ENCODE results near the gene GON4L.
A peak's percentile ranks its signal among the peaks of the same experiment; 100 is the strongest.
"Not testable (repeated sequence)": the region's sequence is repeated elsewhere in the genome, so short reads cannot be mapped to it uniquely, and the experiment has no call there.

The GON4L gene

DNA sequence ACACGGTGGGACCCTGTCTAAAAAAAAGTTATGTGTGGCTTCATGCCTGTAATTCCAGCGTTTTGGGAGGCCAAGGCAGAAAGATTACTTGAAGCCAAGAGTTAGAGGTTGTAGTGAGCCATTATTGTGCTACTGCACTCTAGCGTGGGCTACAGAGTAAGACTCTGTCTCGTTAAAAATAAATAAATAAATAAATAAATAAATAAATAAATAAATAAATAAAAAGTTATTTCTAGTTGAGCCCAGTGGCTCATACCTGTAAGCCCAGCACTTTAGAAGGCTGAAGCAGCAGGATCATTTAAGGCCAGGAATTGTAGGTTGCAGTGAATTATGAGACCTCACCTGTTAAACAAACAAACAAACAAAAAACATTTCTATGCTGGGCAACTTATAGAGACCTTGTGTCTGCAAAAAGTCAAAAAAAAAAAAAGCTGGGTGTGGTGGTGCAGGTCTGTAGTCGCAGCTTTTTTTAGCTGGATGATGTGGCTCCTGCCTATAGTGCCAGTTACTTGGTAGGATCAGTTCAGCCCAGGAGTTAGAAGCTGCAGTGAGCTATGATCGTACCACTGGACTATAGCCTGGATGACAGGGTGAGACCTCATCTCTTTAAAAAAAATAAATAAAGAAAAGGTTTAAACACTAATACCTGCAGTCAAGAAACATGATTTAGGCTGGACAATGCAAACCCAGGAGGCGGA lies 25.6 kb downstream of the GON4L start:
- no peak for DNase-seq (ENCODE audit: low read depth, low spot score)

DNA sequence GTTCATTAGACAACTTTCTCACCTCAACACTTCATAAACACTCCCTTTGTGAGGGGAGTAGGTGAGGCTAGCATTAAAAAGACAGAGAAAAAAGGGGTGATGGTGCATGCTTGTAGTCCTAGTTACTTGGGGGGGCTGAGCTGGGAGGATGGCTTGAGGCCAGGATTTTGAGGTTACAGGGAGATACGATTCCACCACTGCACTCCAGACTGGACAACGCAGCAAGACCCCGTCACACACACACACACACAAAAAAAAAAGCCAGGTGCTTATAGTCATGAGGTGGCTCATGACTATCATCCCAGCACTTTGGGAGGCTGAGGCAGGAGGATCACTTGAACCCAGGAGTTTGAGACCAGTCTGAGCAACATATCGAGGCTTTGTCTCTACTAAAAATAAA lies 29.6 kb downstream of the GON4L start:
- no peak for DNase-seq (ENCODE audit: low read depth, low spot score)

DNA sequence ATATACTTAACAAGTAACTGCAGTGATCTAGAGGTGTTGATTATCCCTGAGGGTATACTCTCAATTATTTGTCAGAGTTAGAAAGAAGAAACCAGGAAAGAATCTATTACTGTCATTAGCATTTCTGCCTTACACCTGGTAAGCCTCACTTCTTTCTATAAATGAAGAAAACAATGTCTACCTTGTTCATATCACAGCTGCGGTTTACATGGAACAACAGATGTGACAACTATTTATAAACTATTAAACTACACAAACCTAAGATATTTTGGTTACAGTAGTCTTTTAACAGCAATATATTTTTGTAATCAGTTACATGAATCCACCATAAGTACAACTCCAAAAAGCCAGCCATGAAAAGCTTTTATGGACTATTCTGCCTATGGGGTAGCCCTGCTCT lies 40.7 kb downstream of the GON4L start:
- no peak for DNase-seq (ENCODE audit: low read depth, low spot score)

DNA sequence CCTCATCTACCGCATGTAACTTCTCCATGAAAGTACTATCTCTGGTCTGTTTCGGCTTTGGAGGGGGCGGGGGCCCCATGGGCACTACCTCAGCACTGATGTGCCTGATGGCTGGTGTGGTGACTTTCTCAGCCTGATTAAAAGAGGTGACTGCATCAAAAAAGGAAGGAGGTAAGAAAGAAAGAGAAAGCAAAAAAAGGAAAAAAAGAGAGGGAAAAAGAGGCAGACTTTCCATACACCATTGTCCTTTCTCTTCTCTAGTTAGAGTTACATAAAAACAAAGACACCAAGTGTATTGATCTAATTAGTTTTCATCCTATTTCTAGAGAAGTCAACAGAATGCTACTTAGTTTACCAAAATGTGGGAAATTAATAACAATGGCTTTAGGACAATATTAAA lies 43.3 kb downstream of the GON4L start:
- DNase-seq (ENCODE audit: low read depth, low spot score), result no peak

DNA sequence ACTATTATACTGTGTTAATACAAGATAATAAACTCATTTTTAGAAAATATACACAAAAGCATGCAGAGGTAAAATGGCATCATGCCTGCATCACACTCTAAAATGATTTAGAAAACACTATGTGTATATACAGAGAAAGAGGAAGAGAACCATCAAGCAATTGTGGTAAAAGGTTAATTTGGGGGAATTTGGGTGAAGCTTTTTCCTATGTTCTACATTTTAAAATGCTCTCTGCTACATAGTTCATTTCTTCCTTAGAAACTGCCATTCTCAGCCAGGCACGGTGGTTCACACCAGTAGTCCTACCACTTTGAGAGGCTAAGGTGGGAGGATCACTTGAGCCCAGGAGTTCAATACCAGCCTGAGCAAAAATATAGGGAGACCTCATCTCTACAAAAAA lies 44.1 kb downstream of the GON4L start:
- DNase-seq (ENCODE audit: low read depth, low spot score), result no peak

DNA sequence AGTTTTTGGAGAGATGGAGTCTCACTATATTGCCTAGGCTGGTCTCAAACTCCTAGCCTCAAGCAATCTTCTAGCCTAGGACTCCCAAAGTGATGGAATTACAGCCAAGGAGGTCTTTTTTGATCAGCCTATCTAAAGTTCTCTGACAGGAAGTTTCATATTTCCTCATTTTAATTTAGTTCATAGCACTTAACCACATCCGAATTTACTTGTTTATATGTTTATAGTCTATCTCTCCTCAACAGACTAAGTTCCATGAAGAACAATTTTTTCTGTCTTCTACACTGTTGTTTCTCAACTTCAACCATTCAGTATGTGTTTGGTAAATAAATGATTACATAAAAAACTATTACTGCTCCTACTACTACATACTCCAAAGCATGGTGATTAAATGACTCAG lies 47.9 kb downstream of the GON4L start:
- no peak for DNase-seq (ENCODE audit: low read depth, low spot score)

DNA sequence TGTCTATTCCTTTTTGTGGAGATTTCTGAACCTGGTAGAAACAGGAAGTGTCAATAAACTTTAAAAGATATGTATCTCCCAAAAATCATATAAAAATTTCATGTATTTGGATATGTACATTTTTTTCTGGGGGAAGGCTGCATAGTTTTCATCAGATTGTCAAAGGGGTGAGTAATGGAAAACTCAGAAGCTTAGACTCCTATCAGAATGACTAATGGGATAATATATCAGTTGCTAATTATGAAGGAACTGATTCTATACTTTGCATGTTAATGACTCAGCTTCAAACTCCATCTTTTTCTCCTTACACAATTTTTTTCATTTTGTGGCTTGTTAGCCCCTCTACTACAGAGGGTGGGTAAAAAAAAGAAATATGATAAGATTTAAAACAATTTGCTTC lies 55.9 kb downstream of the GON4L start:
- no peak for DNase-seq (ENCODE audit: low read depth, low spot score)

DNA sequence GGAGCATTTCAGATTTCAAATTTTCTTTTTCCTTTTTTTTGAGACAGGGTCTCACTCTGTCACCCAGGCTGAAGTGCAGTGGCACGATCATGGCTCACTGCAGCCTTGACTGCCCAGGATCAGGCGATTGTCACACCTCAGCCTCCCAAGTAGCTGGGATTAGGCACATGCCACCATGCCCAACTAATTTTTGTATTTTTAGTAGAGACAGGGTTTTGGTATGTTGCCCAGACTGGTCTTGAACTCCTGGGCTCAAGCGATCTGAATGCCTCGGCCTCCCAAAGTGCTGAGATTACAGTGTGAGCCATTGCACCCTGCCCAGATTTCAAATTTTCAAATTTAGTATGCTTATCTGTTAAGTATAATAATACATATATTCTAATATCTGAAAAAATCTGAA lies 61.4 kb downstream of the GON4L start:
- not testable (repeated sequence) for DNase-seq (ENCODE audit: low read depth, low spot score)

DNA sequence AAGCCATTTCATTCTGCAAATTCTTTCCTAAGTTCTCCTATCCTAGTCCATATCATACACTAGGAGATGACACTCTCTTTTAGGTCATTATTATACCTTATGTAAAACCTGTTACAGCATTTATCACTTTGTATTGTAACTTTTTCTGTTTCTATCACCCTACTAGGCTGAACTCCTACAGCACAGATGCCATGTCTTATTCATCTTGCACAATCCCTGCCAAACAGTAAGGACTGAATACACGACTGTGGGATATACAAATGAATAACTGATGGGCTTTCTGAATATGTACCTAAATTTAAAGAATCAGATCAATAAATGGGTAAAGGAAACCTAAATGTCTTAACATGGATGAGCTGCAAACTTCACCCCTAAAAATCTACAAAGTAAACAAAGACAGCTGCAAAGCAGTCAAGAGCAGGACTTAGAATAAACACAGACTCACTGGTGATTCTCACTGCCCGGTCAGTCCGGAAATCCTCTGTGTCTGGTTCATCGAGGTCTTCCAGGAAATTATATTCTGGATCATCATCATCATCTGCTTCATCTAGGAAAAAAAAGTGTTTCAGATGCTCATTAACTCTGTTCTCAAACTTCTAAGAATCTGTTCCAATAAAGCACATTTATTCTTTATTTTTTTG lies 62.3 kb downstream of the GON4L start:
- no peak for DNase-seq (ENCODE audit: low read depth, low spot score)

DNA sequence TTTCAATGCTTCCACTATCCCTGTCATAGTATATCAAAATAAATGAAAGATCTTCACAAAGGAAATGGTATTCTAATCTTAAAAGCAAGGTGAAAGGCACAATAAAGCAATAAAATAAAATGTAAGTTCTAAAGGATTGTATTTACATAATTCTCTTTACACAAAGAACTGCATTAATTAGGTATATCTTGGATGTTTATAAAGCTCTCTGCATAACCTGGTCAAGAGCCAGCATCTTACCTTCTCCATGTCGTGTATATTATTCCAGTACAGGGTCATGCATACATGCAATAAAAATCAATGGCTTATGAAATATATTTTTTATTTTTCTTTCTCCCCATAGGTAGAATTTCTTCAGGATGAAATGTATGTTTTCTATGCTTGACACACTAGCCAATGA lies 63.8 kb downstream of the GON4L start:
- no peak for DNase-seq (ENCODE audit: low read depth, low spot score)

DNA sequence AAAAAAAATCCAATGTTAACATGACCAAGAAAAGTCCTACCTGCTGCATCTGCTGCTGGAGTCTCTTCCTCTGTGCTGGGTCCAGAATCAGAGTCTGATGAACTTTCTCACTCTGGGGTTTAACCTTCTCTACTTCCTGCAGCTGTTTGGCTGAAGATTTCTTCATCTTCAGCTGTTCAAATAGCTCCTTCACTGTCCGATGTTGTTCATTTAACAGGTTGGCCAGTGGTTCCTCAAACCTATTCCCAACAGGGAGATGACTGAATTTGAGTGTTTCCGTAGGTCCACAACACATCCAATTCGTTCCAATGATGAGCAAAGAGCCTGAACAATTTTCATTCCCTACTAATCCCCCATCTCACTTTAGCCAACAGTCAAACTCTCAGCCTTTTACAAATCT lies 79.4 kb downstream of the GON4L start:
- no peak for DNase-seq (ENCODE audit: low read depth, low spot score)

DNA sequence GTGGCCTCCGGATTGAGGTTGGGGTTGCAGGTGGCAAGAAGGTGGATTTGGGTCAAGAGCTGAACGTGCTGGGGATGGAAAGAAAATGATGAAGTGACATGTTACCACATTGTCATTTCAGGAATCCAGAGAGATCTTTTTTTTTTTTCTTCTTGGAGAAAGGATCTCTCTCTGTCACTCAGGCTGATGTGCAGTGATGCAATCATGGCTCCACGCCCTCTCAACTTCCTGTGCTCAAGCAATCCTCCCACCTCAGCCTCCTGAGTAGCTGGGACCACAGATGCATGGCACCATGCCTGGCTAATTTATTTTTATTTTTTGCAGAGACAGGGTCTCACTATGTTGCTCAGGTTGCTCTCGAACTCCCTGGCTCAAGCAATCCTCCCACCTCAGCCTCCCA lies 80.6 kb downstream of the GON4L start:
- no peak for DNase-seq (ENCODE audit: low read depth, low spot score)

DNA sequence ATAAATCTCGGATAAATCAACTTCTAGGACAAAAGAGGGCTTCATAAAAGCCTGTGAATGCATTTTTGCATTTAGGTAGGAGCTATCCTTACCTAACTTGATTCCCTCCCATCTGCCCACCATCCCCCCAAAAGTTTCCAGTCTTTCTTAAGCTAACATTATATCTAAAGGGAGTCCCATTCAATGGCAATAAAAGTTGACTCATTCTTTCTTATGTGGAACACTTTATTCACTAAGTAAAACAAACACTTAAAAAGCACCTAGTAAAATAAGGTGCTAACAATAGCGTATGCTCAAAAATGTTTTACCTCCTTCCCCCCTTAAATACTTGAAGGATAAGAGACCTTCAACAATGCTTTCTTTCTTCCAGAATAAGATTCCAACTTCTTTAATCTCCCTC lies 83.8 kb downstream of the GON4L start:
- no peak for DNase-seq (ENCODE audit: low read depth, low spot score)

DNA sequence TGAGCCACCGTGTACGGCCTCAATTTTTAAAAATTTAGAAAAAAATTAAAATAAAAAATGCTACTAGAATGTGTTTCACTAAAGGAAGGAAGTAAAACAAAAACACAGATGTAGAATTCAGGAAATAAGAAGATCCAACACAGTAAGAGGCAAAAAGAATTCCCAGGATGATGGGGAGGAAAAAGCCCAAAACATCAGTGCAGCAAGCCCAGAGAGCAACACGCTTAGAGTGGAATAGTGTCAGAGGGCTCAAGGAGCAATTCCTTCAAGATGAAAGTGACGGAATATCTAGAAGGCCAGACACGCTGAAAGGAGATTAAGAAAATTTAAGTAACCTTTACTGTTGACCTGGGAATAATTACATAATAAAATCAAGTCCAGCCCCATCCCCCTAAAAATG lies 87.8 kb downstream of the GON4L start:
- no peak for DNase-seq (ENCODE audit: low read depth, low spot score)

DNA sequence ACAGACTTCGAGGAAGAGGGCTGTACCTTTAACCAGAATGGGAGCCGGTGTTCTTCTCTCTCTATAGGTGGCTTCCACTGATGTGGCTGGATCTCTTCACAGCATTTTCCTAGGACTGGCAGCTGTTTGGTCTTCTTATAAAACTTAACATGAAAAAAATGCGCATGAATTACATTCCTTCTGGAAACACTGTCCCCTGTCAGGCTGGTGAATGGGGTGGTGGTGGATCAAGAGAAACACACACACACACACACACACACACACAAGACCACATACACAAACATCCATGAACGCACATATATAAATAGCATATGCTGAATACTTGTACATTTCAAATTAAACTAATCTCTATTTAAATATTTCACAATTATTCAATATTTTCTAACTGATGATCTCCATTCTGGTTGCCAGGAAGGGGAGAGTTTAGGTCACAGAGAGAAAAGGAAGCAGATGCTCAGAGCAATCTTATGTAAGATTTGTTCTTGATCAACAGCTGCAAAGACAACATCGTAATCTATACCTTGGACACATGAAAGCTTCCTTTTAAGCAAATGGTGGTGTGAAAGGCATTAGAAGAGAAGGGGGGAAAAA lies 89.5 kb downstream of the GON4L start:
- DNase-seq (ENCODE audit: low read depth, low spot score), result not testable (repeated sequence)

DNA sequence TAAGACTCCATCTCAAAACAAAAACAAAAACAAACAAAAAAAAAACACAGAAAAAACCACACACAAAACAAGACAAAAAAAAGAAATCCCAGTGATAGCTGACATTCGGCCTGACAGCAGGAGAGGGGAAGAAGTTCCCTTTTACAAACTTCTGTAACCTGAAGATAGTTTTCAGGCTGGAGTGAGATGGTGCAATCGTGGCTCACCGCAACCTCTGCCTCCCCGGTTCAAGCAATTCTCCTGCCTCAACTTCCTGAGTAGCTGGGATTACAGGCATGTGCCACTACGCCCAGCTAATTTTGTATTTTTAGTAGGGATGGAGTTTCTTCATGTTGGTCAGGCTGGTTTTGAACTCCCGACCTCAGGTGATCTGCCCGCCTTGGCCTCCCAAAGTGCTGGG lies 93.0 kb downstream of the GON4L start:
- DNase-seq (ENCODE audit: low read depth, low spot score), result not testable (repeated sequence)

DNA sequence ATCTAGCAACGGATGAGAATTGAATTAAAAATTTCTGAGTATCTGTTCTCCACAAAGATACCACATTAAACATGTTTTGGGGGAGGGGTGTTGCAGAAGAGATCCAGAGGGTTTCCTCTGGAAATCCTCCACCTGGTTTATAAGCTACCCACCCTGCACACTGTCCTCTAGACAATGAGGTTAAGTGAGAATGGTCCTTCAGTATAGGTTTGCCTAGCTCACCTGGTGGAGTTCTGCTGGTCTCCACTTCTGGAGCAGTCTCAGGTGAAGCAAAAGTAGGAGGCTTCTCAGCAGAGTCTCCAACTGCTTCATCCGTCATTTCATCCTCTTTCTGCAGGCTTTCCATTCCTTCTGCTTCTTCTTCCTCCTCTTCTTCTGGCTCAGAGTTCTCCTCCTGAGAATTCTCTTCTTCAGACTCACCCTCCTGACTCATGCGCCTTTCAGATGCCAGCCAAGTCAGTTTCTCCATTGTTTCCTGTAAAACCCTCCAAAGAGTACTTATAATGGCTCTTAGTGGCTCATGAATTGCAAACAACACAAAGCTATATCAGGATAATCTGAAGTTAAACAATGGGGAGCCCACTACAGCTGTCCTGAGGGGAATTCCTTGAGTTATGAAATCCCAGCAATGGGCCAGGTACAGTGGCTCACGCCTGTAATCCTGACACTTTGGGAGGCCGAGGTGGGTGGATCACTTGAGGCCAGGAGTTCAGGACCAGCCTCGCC lies 93.8 kb downstream of the GON4L start:
- peak; percentile 15 for DNase-seq (ENCODE audit: low read depth, low spot score)

DNA sequence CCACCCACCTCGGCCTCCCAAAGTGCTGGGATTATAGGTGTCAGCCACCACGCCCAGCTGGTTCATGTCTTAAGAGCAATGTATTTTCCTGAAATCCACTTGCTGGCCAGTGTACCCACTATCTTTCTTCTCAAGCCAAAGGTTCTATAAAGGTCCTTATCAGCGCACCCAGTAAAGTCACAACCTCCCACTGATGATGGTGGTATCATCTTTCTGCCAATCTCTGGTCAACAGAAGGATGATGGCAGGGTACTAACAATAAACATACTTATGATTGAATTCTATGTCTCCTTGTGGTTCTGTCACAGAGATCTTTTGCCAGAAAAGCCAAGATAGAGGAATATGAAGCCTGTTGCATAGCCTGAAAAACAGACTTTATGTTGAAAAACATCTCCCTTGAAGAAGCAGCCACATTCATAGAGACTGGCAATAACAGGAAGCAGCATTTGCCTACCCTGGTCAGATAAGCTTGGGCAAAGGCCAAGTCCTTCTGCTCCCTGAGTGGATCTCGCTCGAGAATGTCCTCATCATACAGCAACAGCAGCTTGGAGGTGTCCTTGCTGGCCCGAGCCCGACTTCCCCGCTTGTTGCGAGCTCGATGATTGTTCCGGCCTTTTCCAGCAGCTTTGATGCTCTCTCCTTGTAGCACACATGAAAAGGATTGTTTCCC lies 95.1 kb downstream of the GON4L start:
- DNase-seq (ENCODE audit: low read depth, low spot score), result no peak

DNA sequence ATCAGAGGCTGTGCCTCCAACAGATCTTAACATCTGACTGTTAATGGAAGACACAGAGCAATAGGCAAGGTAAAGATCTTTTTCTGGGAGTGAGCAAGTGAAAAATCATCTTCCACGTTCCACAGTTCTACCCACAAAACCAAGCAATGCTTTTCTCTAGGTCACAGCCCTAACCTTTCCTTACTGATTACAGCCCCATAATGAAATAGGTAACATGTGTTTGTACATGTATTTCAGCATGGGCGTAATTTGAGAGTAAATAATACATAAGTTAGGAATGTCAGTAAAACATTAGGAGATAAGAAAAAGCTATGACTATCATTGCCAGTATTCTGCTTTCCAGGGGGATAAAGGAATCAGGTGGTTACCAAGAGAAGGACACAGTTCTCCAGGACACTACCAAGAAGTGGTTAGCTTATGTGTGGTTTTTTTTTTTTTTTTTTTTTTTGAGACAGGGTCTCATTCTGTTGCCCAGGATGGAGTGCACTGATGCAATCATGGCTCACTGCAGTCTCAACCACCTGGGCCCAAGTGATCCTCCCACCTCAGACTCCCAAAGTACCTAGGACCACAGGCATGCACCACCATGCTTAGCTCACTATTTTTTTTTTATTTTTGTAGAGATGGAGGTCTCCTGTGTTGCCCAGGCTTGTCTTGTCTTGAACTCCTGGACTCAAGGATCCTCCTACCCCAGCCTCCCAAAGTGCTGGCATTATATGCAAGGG lies 96.1 kb downstream of the GON4L start:
- DNase-seq (ENCODE audit: low read depth, low spot score), result no peak

DNA sequence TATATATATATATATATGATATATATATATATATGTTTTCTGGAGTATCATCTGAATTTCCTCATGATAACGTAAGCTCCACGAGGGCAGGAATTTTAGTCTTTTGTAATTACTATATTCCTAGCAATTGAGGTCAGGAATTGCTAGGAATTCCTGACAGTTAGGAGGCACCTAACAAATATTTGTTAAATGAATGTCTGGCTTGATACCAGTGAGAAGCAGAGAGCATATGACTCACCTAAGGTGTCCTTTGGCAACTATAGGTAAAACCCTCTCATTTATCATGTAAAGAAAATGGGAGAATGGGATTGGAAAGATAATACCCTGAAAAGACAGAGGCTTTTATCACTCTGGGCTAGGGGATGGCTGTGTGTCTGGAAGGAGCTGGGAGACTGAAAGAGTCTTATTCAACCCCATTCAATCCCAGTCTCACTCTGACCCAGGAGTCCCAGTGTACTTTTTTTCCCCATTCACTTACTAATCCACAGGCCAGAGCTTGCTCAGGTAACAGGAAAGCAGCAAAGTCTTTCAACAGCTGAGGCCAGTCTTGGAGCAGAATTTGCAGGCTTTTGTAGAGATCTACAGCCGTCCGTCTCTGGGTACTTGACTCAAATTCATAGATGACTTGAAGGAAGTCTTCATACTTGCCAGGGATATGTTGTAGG lies 96.9 kb downstream of the GON4L start:
- DNase-seq (ENCODE audit: low read depth, low spot score), result no peak

DNA sequence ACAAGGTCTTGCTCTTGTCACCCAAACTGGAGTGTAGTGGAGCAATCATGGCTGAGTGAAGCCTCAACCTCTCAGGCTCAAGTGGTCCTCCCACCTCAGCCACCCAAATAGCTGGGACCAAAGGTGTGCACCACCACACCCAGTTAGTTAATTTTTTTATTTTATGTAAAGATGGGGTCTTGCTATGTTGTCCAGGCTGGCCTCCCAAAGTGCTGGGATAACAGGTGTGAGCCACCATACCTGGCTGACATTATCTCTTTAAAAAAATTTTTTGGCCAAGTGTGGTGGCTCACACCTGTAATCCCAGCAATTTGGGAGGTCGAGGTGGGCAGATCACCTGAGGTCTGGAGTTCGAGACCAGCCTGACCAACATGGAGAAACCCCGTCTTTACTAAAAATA lies 98.0 kb downstream of the GON4L start:
- not testable (repeated sequence) for DNase-seq (ENCODE audit: low read depth, low spot score)

Measured in ELF-1 (cell line).